Loucy (cell line): ENCODE results near the gene GMFB.

Source experiments
- EZH2phosphoT487 ChIP-seq: fragments of 200-600 bp; IDR thresholded peaks from 2 replicates; pipeline ENCODE4 v1.6.1; 2018; ENCODE audit warnings: antibody characterized with exemption, mild to moderate bottlenecking, moderate library complexity, borderline replicate concordance
- TF ChIP-seq, protein P1 (sequence below): fragments of 200-600 bp; sonication (generic); conservative IDR thresholded peaks from 2 replicates; pipeline ENCODE4 v1.5.1; 2014; ENCODE audit warnings: mild to moderate bottlenecking, antibody characterized with exemption, low read length

- TF ChIP-seq, protein P1, sequence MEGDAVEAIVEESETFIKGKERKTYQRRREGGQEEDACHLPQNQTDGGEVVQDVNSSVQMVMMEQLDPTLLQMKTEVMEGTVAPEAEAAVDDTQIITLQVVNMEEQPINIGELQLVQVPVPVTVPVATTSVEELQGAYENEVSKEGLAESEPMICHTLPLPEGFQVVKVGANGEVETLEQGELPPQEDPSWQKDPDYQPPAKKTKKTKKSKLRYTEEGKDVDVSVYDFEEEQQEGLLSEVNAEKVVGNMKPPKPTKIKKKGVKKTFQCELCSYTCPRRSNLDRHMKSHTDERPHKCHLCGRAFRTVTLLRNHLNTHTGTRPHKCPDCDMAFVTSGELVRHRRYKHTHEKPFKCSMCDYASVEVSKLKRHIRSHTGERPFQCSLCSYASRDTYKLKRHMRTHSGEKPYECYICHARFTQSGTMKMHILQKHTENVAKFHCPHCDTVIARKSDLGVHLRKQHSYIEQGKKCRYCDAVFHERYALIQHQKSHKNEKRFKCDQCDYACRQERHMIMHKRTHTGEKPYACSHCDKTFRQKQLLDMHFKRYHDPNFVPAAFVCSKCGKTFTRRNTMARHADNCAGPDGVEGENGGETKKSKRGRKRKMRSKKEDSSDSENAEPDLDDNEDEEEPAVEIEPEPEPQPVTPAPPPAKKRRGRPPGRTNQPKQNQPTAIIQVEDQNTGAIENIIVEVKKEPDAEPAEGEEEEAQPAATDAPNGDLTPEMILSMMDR: no peak
- TF ChIP-seq EZH2phosphoT487: no peak
These were observed 38.2 kb downstream of the GMFB start for GRCh38 chr14:54450535-54450934.
